Measurements from ENCODE around the gene ADAM8.
"Not testable (repeated sequence)": the region's sequence is repeated elsewhere in the genome, so short reads cannot be mapped to it uniquely, and the experiment has no call there.

Gene ADAM8

GRCh38 chr10:133247681-133248333, 28.9 kb downstream of the ADAM8 start:
- no peak for DNase-seq

GRCh38 chr10:133246236-133246626, 30.4 kb downstream of the ADAM8 start:
- no peak for DNase-seq

- DNase-seq: no peak
Observed at GRCh38 chr10:133245439-133246235, 31.0 kb downstream of the ADAM8 start.

- DNase-seq: no peak
Observed at GRCh38 chr10:133243593-133243992, 33.1 kb downstream of the ADAM8 start.

- DNase-seq: no peak
Observed at GRCh38 chr10:133242611-133243356, 33.9 kb downstream of the ADAM8 start.

GRCh38 chr10:133241501-133242205, 35.0 kb downstream of the ADAM8 start:
- no peak for DNase-seq

- DNase-seq: no peak
Observed at GRCh38 chr10:133239990-133240389, 36.7 kb downstream of the ADAM8 start.

- DNase-seq: no peak
Observed at GRCh38 chr10:133238466-133238804, 38.2 kb downstream of the ADAM8 start.

GRCh38 chr10:133237588-133238465, 38.8 kb downstream of the ADAM8 start, which contains the start of gene VENTX:
TSS of gene VENTX (plus strand) at chr10:133237855. CDS start at chr10:133237915, 60 bp downstream.
- DNase-seq: no peak

- DNase-seq: no peak
Observed at GRCh38 chr10:133237241-133237587, 39.5 kb downstream of the ADAM8 start.

- DNase-seq: no peak
Observed at GRCh38 chr10:133236401-133237240, 40.0 kb downstream of the ADAM8 start.

- DNase-seq: no peak
Observed at GRCh38 chr10:133235932-133236331, 40.7 kb downstream of the ADAM8 start.

- no peak for DNase-seq
Observed at GRCh38 chr10:133235265-133235855, 41.3 kb downstream of the ADAM8 start.

- DNase-seq: not testable (repeated sequence)
Observed at GRCh38 chr10:133234796-133235195, 41.9 kb downstream of the ADAM8 start.

- no peak for DNase-seq
Observed at GRCh38 chr10:133231946-133232574, 44.6 kb downstream of the ADAM8 start.

GRCh38 chr10:133231244-133231945, 45.3 kb downstream of the ADAM8 start:
- no peak for DNase-seq

GRCh38 chr10:133230387-133231195, 46.1 kb downstream of the ADAM8 start:
- DNase-seq: no peak

- no peak for DNase-seq
Observed at GRCh38 chr10:133230044-133230361, 46.7 kb downstream of the ADAM8 start, which contains the start of gene UTF1. TSS of gene UTF1 (plus strand) at chr10:133230217. CDS start at chr10:133230289, 72 bp downstream.

All from NCI-H524 treated with DMSO at 0.1 percent for 48 hours (cell line).